ENCODE data around the gene YWHAH. TPM values are rescaled to one million over a fixed set of nuclear protein-coding genes. Genes with fewer than 3 reads are reported as not detected.

YWHAH gene
- polyA plus RNA-seq (2013) = 69.6 TPM

DNA sequence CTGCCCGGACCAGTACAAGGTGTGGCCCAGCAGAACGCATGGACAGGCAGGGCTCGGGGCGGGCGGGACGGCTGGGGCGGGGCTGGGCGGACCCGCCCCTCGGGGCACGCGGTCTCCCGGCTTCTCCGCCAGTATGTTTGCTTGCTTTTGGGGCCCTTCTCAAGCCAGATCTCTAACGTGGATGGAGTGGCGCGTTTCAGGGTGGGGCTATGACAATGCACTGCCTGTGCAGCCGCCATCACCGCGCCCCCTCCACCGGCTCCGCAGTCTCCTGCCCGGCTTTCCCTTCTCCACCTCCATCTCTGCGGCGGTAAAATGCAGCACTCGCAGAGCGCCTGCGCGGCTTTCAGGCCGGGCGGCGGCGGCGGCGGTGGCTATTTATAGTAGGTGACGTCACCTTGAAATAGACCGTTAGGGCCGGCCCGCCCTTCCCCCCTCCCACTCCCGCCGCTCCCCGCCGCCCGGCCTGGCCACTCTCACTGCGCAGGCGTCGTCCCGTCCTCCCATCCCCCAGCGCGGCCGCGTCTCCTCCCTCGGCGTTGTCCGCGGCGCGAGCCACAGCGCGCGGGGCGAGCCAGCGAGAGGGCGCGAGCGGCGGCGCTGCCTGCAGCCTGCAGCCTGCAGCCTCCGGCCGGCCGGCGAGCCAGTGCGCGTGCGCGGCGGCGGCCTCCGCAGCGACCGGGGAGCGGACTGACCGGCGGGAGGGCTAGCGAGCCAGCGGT is at the start of gene YWHAH:
YWHAH (plus strand) TSS at position 558 of the 722 bp plus-strand sequence. CDS start 199 bp downstream, outside the sequence.
- ChIA-PET CTCF (interaction anchor here (1.2 kb wide), 1 partner anchor 23 kb away, joined by 3 read pairs; no protein-coding TSS in a partner anchor), POLR2A (interaction anchor here (0.8 kb wide), 1 partner anchor 72 kb away, joined by 3 read pairs; no protein-coding TSS in a partner anchor)
- H3K4me3 ChIP-seq (ENCODE audit: control insufficient read depth in 1 of 7, extremely low read depth in 1 of 7, insufficient read depth in 4 of 7, low read depth in 2 of 7, low read length in 6 of 7) = peak within 1 kb of the TSS; percentile 72 to 99 (median 89)
- WGBS (ENCODE audit: insufficient coverage) = 0% methylated on average over 57 of the region's 86 CpGs
- peaks cover 3 to 20% (median 5%) of the 10 kb centered on the region in 4 experiments for H3K36me3 ChIP-seq (ENCODE audit: control insufficient read depth in 4 of 4, insufficient read depth in 4 of 4, low read length in 3 of 4)
- DNase-seq = peak; percentile 84 to 93 (median 92)
- no peaks in the 10 kb centered on the region for H3K27me3 ChIP-seq (replicated peaks in 2 of 5; ENCODE audit: control insufficient read depth in 4 of 5, insufficient read depth in 5 of 5, low read length in 4 of 5)
- H3K27ac ChIP-seq (ENCODE audit: insufficient read depth in 1 of 2, low read depth in 1 of 2, low read length in 2 of 2, poor library complexity in 1 of 2, severe bottlenecking in 2 of 2) = peak within 1 kb of the TSS; percentile 64 to 86
- no peaks in the 10 kb centered on the region for H3K9me3 ChIP-seq (ENCODE audit: control extremely low read depth in 1 of 5, control insufficient read depth in 4 of 5, insufficient read depth in 2 of 5, low read depth in 1 of 5, low read length in 4 of 5)
- H3K4me1 ChIP-seq (ENCODE audit: control extremely low read depth in 1 of 4, control insufficient read depth in 4 of 4, insufficient read depth in 4 of 4, low read length in 3 of 4) = peaks cover 13 to 35% (median 28%) of the 10 kb centered on the region in 4 experiments

DNA sequence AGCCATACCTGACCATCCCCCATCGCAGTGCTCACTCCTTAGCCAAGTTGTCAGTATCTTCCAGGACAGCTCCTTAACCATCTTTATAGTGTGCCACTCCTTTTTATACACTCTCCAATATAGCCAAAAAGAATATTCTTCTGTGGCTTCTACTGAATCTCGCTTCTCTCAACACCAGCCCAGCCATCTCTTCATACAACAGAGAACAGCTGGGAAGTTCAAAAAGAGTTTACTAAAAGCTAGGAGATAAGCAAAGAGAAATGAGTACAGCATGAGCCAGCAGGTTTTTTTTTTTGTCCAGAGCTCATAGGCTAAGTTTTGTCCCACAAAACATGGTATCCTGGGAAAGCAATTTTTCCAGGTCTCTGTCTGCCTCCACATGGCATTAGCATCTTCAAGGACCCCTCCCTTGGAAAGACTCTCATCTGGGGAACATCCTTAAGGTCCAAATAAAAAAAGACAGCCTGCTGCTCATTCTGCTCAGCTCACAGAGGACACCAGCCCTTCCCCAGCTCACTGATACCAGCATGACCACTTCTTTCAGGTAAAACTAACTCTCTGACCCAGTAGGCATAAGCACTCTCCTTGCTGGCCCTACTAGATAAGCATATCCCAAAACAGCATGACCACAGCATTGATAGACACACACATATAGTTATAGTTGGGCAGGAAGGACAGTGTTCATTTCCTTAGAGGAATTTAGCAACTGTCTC is 48.8 kb upstream of the YWHAH start:
- peaks cover 20 to 55% (median 44%) of the 10 kb centered on the region in 4 experiments for H3K36me3 ChIP-seq (ENCODE audit: control insufficient read depth in 4 of 4, insufficient read depth in 4 of 4, low read length in 3 of 4)
- ChIA-PET CTCF (interaction anchor here (1.6 kb wide), 1 partner anchor 50 kb away, joined by 3 read pairs; no protein-coding TSS in a partner anchor), POLR2A (interaction anchor here (0.6 kb wide), 2 partner anchors 77 to 722 kb away, joined by 3 read pairs; no protein-coding TSS in a partner anchor)
- peaks cover 0 to 3% (median 0%) of the 10 kb centered on the region in 4 experiments for H3K4me1 ChIP-seq (ENCODE audit: control extremely low read depth in 1 of 4, control insufficient read depth in 4 of 4, insufficient read depth in 4 of 4, low read length in 3 of 4)
- H3K9me3 ChIP-seq (ENCODE audit: control extremely low read depth in 1 of 5, control insufficient read depth in 4 of 5, insufficient read depth in 2 of 5, low read depth in 1 of 5, low read length in 4 of 5) = no peaks in the 10 kb centered on the region
- 94% methylated on average over 1 of the region's 2 CpGs for WGBS (ENCODE audit: insufficient coverage)
- H3K4me3 ChIP-seq (ENCODE audit: control insufficient read depth in 1 of 7, extremely low read depth in 1 of 7, insufficient read depth in 4 of 7, low read depth in 2 of 7, low read length in 6 of 7) = no peak overlapping the region
- H3K27me3 ChIP-seq (replicated peaks in 2 of 5; ENCODE audit: control insufficient read depth in 4 of 5, insufficient read depth in 5 of 5, low read length in 4 of 5) = no peaks in the 10 kb centered on the region
- DNase-seq = peak in 1 of 3 donors; percentile 10
- H3K27ac ChIP-seq (ENCODE audit: insufficient read depth in 1 of 2, low read depth in 1 of 2, low read length in 2 of 2, poor library complexity in 1 of 2, severe bottlenecking in 2 of 2) = peak overlapping the region in 1 of 2 experiments; percentile 49

DNA sequence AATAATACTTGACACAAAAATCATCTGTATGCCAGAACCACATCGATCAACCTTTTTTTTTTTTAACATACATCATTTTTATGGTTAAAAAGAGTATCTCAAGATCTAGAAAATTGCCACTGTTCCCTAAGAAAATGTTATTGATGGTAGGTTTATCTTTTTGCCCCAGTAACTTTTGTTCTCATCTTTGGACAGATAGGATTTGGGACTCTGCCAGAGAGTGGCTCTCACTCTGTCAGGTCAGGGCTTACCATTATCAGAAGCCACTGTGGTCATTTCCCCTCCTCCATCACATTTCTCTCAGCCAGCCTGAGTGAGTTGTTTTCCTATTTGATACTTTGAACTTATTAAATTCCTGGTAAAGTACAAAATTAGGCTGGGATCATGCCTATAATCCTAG is 47.9 kb upstream of the YWHAH start:
- no peaks in the 10 kb centered on the region for H3K9me3 ChIP-seq (ENCODE audit: control extremely low read depth in 1 of 5, control insufficient read depth in 4 of 5, insufficient read depth in 2 of 5, low read depth in 1 of 5, low read length in 4 of 5)
- no peaks in the 10 kb centered on the region for H3K27me3 ChIP-seq (replicated peaks in 2 of 5; ENCODE audit: control insufficient read depth in 4 of 5, insufficient read depth in 5 of 5, low read length in 4 of 5)
- CTCF ChIA-PET = no interaction called here
- peaks cover 16 to 55% (median 44%) of the 10 kb centered on the region in 4 experiments for H3K36me3 ChIP-seq (ENCODE audit: control insufficient read depth in 4 of 4, insufficient read depth in 4 of 4, low read length in 3 of 4)
- peak overlapping the region in 1 of 2 experiments; percentile 32 for H3K27ac ChIP-seq (ENCODE audit: insufficient read depth in 1 of 2, low read depth in 1 of 2, low read length in 2 of 2, poor library complexity in 1 of 2, severe bottlenecking in 2 of 2)
- H3K4me1 ChIP-seq (ENCODE audit: control extremely low read depth in 1 of 4, control insufficient read depth in 4 of 4, insufficient read depth in 4 of 4, low read length in 3 of 4) = peaks cover 0 to 6% (median 0%) of the 10 kb centered on the region in 4 experiments
- WGBS (ENCODE audit: insufficient coverage) = no CpG with 5 or more reads among the region's 1 CpG
- POLR2A ChIA-PET = no interaction called here
- no peak overlapping the region for H3K4me3 ChIP-seq (ENCODE audit: control insufficient read depth in 1 of 7, extremely low read depth in 1 of 7, insufficient read depth in 4 of 7, low read depth in 2 of 7, low read length in 6 of 7)
- no peak for DNase-seq

DNA sequence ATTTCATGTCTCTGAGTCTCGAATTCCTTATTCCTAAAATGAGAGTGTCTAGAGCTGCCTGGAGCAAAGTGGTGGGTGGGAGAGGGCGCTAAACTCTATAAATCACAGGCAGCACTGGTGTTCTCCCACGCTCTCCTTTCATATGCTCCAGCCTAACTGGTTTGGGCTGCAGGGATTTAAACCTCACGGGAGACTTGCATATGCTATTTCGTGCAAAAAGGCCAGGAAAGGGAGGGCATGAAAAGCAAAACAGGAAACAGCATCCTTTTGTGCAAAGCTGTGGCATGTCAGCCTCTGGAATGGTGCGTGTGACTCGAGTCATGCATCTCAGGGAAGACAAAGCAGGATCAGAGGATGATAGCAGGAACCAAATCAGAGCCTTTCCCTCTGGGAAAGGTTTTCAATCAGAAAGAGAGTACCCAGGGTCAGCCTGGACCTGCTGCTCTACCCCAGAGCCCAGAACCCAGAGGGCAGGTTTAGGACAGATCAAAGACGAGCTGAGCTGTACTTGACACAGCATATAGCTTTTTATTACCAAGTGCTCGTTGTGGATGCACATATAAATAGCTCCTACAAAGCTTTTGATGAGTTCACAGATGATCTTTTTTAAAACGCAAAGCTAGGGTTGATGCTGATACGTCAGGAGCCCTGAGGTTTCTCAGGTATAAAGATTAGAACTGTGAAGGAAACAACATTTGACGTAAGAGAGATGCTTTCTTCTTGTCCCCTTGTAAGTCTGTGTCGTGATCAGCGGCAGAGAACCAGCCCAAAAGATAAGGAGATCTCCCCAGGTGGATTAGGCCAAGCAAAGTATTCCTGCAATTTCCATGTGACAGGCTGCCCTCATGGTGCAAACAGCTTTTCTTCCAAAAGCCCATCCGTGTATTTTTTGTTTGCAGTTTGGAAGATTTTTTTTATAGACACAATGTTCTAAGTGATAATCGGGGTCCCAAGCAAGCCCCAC is 46.2 kb upstream of the YWHAH start:
- Histone ChIP-seq H3K4me1 (ENCODE audit: control extremely low read depth in 1 of 4, control insufficient read depth in 4 of 4, insufficient read depth in 4 of 4, low read length in 3 of 4) (peaks cover 0 to 4% (median 0%) of the 10 kb centered on the region in 4 experiments), H3K4me3 (ENCODE audit: control insufficient read depth in 1 of 7, extremely low read depth in 1 of 7, insufficient read depth in 4 of 7, low read depth in 2 of 7, low read length in 6 of 7) (no peak overlapping the region), H3K9me3 (ENCODE audit: control extremely low read depth in 1 of 5, control insufficient read depth in 4 of 5, insufficient read depth in 2 of 5, low read depth in 1 of 5, low read length in 4 of 5) (no peaks in the 10 kb centered on the region), H3K36me3 (ENCODE audit: control insufficient read depth in 4 of 4, insufficient read depth in 4 of 4, low read length in 3 of 4) (peaks cover 20 to 57% (median 48%) of the 10 kb centered on the region in 4 experiments), H3K27ac (ENCODE audit: insufficient read depth in 1 of 2, low read depth in 1 of 2, low read length in 2 of 2, poor library complexity in 1 of 2, severe bottlenecking in 2 of 2) (no peak overlapping the region), H3K27me3 (replicated peaks in 2 of 5; ENCODE audit: control insufficient read depth in 4 of 5, insufficient read depth in 5 of 5, low read length in 4 of 5) (no peaks in the 10 kb centered on the region)
- ChIA-PET POLR2A (no interaction called here), CTCF (interaction anchor here (0.6 to 2.2 kb wide), 2 partner anchors 31 to 50 kb away, joined by 3 to 5 read pairs; no protein-coding TSS in a partner anchor)
- WGBS (ENCODE audit: insufficient coverage) = 99% methylated on average over 14 of the region's 16 CpGs
- no peak for DNase-seq

DNA sequence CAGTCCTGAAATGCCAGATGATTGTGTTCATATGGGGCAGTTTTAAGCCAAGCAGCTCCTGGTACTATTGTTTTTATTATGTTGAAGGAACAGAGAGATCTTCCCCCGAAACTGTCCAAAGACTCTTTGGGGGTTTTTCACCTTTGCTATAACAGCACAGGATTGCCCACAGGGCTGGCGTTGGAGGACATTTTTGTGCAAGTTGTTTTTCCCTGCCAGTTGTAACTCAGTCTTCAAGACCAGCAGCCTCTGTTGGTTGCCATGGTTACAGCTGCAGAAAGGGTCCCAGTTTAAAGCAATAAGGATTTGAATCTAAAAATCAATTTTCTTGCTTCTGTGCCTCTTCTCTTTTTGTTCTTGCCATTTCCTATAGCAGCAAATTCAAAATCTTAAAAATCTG is 45.4 kb upstream of the YWHAH start:
- Histone ChIP-seq H3K27me3 (replicated peaks in 2 of 5; ENCODE audit: control insufficient read depth in 4 of 5, insufficient read depth in 5 of 5, low read length in 4 of 5) (no peaks in the 10 kb centered on the region), H3K9me3 (ENCODE audit: control extremely low read depth in 1 of 5, control insufficient read depth in 4 of 5, insufficient read depth in 2 of 5, low read depth in 1 of 5, low read length in 4 of 5) (no peaks in the 10 kb centered on the region), H3K4me1 (ENCODE audit: control extremely low read depth in 1 of 4, control insufficient read depth in 4 of 4, insufficient read depth in 4 of 4, low read length in 3 of 4) (peaks cover 0 to 4% (median 0%) of the 10 kb centered on the region in 4 experiments), H3K36me3 (ENCODE audit: control insufficient read depth in 4 of 4, insufficient read depth in 4 of 4, low read length in 3 of 4) (peaks cover 17 to 53% (median 42%) of the 10 kb centered on the region in 4 experiments), H3K27ac (ENCODE audit: insufficient read depth in 1 of 2, low read depth in 1 of 2, low read length in 2 of 2, poor library complexity in 1 of 2, severe bottlenecking in 2 of 2) (no peak overlapping the region), H3K4me3 (ENCODE audit: control insufficient read depth in 1 of 7, extremely low read depth in 1 of 7, insufficient read depth in 4 of 7, low read depth in 2 of 7, low read length in 6 of 7) (no peak overlapping the region)
- no peak for DNase-seq
- POLR2A ChIA-PET = no interaction called here
- WGBS (ENCODE audit: insufficient coverage) = 100% methylated on average over 2 of the region's 2 CpGs
- CTCF ChIA-PET = interaction anchor here (2.2 kb wide), 1 partner anchor 30 kb away, joined by 5 read pairs; no protein-coding TSS in a partner anchor

DNA sequence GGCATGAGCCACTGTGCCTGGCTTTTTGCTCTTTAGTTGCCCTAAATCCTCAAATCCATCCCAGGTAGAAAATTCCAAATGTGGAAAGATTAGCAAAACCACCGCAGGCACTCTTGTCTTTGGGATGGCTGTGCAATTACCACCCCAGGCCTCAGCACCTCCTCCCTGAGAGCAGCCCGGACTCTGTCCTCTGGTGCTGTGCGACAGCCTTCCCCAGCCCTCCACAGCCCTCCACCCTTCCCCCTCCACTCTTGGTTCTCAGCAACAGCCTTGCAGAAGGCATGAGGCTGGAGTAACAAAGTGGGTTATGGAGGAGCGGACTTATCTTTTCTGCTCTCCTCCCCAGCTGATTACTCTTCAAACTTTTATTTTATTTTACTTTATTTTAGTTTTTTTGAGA is 44.7 kb upstream of the YWHAH start:
- no peak for DNase-seq
- Histone ChIP-seq H3K4me3 (ENCODE audit: control insufficient read depth in 1 of 7, extremely low read depth in 1 of 7, insufficient read depth in 4 of 7, low read depth in 2 of 7, low read length in 6 of 7) (no peak overlapping the region), H3K27me3 (replicated peaks in 2 of 5; ENCODE audit: control insufficient read depth in 4 of 5, insufficient read depth in 5 of 5, low read length in 4 of 5) (no peaks in the 10 kb centered on the region), H3K36me3 (ENCODE audit: control insufficient read depth in 4 of 4, insufficient read depth in 4 of 4, low read length in 3 of 4) (peaks cover 17 to 53% (median 43%) of the 10 kb centered on the region in 4 experiments), H3K9me3 (ENCODE audit: control extremely low read depth in 1 of 5, control insufficient read depth in 4 of 5, insufficient read depth in 2 of 5, low read depth in 1 of 5, low read length in 4 of 5) (no peaks in the 10 kb centered on the region), H3K4me1 (ENCODE audit: control extremely low read depth in 1 of 4, control insufficient read depth in 4 of 4, insufficient read depth in 4 of 4, low read length in 3 of 4) (peaks cover 0 to 4% (median 0%) of the 10 kb centered on the region in 4 experiments), H3K27ac (ENCODE audit: insufficient read depth in 1 of 2, low read depth in 1 of 2, low read length in 2 of 2, poor library complexity in 1 of 2, severe bottlenecking in 2 of 2) (no peak overlapping the region)
- POLR2A ChIA-PET = no interaction called here
- CTCF ChIA-PET = no interaction called here
- WGBS (ENCODE audit: insufficient coverage) = 94% methylated on average over 3 of the region's 4 CpGs
